SH-SY5Y (cell line): Measurements from ENCODE around the gene KANSL1.

ENCODE experiments used
- GATA2 ChIP-seq: IDR thresholded peaks from 2 replicates; pipeline ENCODE4 v1.6.1; 2011; ENCODE audit warnings: mild to moderate bottlenecking, low read depth, low read length
- GATA3 ChIP-seq: IDR thresholded peaks from 2 replicates; pipeline ENCODE4 v1.6.1; 2011; ENCODE audit warnings: low read depth, mild to moderate bottlenecking, low read length, moderate library complexity

The KANSL1 gene

DNA sequence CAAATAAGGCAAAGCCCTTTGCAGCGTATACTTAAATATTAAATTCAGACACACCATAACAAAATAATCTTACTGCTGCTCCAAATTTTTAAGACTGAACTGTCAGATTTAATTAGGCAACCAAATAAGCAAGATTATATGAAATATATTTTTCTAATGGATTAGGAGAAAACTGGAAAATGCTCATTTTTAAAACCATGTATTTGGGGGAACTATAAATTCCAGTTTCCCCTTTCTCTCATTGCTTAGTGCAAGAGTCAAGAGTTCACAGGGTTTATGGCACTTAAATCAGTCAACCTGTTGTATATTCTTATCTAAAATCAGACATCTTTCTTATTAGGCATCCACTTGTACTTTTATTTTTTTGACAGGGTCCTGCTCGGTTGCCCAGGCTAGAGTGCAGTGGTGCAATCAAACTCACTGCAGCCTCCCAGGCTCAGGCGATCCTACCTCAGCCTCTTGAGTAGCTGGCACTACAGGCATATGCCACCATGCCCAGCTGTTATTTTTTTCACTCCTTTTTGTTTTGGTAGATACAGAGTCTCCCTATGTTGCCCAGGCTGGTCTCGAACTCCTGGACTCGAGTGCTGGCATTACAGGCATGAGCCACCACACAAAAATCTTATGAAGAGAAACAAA is 2.1 kb upstream of the KANSL1 start:
- TF ChIP-seq GATA3 = no peak
- TF ChIP-seq GATA2 = no peak

DNA sequence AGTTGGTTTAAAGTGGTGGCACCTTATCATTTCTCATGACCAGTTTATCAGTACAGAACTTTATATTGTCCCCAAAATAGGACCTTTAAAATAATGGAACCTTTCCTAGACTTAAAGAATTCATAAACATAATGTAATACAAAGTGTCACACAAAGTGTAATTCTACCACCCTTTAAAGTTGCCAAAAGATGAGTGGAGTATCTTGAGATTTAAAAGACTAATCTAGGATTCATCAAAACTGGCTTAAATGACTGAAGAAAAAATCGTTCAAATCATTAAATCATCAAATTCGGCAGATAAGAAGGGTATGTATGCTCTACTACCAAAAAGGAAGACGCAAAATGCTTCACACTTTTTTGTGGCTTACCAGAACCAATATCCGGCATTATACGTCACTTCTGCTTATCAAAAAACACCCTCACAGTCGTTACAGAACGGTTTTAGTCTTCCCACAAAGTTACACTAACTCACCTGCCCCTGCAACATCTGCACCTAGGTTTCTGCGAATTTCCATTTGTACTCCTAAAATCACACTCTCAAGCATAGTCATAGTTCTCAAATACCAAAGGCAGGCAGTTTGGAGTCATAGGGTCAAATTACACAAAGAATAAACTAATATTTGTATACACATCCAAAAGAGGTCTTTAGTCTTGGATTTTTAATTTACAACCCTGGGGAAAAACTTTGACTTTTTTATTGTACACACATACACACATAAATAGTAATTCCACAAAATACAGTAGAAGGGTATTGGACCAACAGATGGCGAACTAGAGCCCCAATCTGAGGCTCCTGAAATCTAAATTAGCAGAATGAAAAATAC is 1.4 kb upstream of the KANSL1 start:
- TF ChIP-seq GATA2 (no peak), GATA3 (no peak)

DNA sequence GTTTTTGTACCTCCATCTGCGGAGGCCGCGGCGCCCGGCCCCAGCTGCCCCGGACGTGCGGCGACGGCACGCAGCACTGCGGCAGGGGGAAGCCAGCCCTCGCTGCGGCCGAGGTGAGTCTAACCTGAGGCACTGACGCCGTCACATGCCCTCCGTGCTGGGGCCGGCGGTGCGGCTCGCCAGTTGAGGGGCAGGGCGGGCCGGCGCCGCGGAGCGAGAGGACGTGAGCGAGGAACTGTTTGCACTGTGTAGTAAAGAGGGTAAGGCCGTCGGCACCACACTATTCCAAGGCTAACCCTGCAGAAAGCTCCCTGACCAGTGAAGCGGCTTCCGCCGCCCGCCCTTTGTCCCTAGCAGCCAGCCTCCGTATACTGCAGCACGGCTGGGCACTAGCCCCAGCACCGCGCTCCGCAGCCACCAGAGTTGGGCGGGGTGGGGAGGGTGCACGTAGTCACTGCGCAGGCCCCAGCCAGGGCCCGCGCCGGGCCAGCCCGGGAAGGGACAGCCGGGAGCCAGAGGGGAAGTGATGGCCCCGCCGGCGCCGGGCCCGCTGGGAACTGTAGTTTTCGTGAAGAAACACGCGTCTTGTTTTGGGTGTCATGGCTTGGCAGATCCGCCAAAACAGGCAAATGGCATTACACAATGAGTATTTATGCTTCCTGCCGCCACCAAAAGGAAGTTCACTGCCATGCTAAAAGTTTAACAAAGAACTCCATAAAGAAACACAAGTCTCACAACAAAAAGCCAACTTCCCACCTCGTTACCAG is 580 bp upstream of the KANSL1 start:
- no peak for TF ChIP-seq GATA2
- TF ChIP-seq GATA3 = no peak

DNA sequence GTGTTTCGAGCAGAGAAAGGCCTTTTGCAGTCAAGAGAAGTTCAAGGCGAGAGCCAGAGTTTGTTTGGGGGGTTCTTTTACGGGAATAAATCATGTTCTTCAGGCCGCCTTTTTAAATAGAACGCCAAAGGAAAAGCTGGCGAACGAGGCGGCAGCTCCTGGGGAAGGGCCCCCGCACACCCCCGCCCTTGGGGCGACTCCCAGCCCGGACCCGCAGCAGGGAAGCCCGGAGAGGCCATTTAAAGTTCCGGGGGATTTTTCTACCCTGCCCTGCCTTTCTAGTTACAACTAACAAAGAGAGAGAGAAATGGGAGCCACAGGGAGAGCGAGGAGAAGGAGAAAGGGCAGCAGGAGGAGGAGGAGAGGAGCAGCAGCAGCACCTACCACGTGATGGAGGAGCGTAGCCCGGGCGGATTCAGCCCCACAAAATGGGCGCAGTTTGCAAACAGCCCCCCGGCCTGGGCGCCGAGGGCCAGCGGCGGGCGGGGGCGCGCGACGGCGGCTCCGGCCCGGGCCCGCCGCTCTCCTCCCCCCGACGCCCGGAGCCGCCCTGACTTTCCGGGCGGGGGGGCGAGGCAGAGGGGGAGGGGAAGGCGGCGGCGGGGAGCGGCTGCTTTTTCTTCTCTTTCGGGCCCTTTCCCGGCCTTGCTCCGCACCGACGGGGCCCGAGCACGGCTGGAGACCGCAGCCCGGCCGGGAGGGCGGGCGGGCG is 634 bp downstream of the KANSL1 start:
- TF ChIP-seq GATA3 = no peak
- no peak for TF ChIP-seq GATA2

DNA sequence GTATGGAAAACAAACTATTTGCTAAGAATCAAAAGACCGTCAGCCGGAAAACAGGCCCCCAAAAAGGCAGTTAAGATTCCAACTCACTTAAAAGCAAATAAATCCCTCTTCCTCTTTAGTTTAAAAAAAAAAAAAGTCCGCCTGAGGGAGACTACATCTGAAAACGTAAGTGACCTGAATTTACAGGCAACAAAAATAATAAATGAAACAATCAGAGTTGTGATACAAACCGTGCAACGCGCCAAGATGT is 1.1 kb downstream of the KANSL1 start:
- no peak for TF ChIP-seq GATA3
- no peak for TF ChIP-seq GATA2

DNA sequence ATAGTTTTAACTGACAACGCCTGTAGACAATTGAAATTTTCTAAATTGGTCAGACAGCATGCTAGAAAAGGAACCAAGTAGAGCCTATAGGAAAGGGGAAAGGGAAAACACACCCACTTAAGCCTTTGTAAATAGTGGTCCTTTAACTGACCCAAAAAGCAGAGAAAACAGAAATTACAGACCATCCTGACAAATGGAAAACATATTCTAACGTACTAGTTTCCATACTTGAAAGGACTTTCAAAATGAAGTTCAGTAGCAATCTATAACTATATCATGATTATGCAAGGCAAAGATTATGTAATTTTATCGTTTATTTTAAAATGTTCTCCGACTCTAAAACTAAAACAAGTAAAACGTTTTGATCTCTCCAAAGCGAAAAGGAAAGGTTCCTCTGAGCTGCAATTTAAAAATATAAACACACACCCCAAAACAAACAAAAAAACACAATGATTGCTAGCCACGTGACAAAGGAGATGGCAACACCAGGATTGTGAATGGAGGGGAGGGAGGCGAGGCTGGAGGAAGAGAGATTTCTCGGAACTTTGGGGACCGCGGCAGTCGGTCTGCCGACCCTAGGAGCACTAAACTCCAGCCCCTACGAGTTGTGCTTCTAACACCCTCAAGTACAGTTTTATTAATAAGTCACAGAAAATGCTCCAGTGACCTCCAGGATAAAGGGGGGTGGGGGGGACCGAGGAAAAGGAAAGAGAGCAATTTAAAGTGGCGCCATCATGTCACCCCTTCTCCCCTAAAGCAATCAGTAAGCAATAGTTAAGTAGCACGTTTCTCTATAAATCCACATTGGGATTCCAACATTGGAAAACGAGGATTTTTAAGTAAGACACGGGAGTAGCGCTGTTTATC is 1.7 kb downstream of the KANSL1 start:
- TF ChIP-seq GATA3 = no peak
- no peak for TF ChIP-seq GATA2

DNA sequence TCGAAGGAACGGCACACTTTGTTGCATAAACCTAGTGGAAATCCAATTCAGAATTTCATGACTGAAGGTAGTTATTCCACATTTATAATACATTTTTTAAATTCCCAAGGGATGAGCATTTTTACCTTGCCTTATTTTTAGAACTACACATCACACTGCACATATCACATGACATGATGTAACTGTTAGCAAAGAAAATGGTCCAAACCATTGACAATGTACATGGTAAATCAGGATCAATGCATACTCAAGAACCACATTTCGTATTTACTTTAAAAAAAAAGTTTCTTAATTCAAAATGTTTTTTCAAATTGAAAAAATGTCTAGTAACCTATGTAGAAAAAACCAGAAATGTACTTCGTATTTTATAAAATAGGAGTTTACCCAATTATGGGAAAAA is 2.5 kb downstream of the KANSL1 start:
- TF ChIP-seq GATA2 (no peak), GATA3 (no peak)

DNA sequence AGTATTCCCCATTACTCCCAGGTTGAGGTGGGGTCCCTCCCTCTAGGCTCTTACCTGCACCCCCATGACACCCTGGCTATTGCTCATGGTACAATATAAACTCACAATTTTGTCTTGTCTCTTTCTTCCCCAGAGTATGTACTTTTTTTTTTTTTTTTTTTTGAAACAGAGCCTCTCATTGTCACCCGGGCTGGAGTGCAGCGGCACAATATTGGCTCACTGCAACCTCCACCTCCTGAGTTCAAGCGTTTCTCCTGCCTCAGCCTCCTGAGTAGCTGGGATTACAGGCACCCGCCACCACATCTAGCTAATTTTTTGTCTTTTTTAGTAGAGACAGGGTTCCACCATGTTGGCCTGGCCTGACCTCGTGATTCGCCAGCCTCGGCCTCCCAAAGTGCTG is 8.5 kb downstream of the KANSL1 start:
- TF ChIP-seq GATA2 (no peak), GATA3 (no peak)

DNA sequence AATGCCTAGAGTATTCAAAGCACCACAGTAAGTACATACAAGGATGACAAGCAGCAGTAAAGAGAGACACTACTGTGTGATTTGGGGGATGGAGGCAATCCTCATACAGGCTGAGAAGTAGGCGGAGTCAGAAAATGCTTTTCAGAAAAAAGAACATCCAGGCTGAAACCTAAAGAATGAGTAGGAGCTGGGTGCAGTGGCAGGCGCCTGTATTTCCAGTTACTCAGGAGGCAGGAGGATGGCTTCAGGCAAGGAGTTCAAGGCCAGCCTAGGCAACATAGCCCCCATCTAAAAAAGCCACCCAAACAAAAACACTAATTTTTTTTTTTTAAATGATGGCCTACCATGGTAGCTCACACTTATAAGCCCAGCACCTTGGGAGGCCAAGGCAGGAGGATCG is 10.3 kb downstream of the KANSL1 start:
- TF ChIP-seq GATA2 (no peak), GATA3 (no peak)

DNA sequence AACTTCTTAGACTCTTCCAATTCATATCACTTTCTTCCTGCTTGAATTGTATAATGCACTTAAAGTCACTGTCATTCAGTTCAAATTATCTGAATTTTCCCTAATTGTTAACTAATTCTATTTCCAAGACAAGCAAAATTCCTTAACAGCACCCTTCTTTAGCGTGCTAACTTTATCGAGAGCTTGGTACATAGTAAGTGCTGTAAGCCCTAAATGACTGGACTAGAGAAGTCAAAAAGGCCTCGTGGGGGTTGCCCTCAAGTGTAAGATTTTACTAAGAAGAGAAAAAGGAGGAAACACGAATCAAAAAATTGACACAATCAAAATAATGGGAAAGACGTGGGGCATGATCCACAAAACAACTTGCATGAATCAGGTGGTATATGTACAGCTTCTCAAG is 11.3 kb downstream of the KANSL1 start:
- TF ChIP-seq GATA3 (no peak), GATA2 (no peak)

DNA sequence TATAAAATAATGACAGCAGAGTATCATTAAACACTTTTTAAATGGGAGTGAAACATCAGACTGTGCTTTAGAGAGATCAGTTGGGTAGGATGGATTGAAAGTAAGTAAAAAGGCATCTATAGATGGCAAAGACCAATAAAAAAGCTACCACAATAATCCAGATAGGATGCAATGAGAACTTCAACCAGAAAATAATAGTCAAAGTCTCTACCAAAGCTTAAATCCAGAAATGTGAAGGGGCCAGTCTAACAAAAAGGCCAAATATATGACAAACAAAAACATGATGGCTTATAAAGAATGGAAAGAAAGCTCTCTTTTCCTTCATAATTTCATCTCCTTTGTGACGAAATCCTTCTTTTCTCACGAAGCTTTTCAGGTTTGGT is 12.3 kb downstream of the KANSL1 start:
- TF ChIP-seq GATA2 (no peak), GATA3 (no peak)

DNA sequence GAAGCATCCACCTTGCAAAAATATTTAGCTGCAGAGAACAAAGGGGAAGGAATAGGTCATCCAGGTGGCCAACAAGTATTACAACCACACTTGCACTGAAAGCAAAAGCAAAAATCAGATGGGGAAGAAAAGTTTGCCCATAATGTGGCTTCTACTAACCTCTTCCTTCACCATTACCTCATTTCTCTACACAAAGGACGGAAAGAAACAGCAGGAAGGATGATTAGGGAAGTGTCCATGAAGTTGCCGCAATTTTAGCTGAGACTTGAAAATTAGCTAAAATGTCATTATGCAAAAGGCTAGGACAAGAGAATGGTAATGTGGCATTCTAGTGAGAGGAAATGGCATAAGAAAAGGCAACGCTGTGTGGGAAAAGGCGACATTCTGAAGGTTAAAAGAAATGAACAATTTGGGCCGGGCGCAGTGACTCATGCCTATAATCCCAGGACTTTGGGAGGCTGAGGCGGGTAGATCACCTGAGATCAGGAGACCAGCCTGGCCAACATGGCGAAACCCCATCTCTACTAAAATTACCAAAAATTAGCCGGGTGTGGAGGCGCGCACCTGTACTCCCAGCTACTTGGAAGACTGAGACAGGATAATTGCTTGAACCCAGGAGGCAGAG is 13.7 kb downstream of the KANSL1 start:
- TF ChIP-seq GATA2 (no peak), GATA3 (no peak)

DNA sequence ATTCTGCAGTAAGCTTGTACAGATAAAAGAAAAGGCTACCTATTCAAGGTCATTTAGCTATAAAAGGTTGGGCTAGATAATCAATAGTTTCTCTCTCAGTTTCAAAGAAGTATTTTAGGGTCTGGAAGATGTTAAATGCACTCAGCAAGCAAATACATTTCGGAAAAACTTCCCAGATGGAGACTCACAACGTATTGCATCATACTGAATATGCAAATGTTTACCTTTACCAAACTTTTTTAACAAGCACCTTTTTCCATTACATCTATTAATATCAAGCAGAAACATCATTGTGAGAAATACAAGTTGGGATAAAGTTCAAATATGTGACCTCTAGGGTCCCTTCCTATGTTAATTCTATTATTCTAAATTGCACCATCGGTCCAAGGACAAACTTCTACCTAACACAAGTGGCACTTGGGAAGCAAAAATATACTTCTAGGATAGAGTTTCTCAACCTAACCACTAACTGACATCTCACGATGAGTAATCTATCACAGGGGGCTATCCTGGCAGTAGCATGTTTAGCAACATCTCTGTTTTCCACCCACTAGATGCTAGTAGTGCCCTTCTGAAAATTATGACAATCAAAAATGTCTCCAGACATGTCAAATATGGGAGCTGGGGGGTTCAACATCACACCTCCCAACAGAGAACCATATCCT is 14.5 kb downstream of the KANSL1 start:
- no peak for TF ChIP-seq GATA2
- TF ChIP-seq GATA3 = no peak

DNA sequence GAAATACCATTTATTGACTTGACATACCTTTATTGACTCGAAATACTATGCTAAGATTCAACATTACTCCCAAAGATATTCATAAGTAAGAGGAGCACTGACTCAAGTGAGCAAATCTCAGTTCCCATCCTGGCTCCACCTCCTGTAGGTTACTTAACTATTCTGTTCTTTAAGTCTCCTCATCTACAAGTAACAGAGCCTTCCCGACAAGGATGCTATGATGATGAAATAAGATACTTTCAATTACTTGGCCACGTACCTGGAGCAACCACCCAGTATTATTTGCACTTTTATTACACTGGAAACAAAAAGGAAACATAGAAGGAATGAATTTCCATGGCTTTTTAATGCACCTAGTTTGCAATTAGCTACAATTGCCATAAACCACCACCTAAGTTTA is 16.3 kb downstream of the KANSL1 start:
- TF ChIP-seq GATA2 (no peak), GATA3 (no peak)
